ENCODE results near the gene SLC16A11.
A peak's percentile ranks its signal among the peaks of the same experiment; 100 is the strongest.

The SLC16A11 gene

DNA sequence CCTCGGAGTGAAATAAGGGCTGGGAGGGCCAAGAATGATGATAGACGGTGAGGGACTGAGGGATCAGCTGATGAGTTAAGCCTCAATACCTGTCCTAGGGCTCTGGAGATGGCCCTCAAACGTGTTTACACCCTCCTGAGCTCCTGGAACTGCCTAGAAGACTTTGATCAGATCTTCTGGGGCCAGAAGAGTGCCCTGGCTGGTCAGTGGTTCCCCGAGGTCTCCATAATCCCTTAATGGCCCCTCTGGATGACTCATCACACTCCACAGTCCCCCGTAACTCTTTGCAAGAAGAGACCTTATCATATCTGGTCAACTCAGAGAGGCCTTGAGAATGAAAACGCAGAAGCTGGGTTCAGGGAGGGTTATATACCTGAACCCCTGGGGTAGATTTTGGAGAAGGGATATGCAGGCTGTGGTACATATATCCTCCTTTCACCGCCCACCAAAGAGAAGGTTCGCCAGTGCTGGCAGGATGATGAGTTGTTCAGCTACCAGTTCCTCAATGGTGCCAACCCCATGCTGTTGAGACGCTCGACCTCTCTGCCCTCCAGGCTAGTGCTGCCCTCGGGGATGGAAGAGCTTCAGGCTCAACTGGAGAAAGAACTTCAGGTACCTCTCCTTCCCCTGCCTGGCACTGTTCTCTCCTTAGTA is 44.9 kb downstream of the SLC16A11 start:
- H3K27me3 ChIP-seq = no peaks in the 10 kb centered on the region
- peaks cover 0 to 7% of the 10 kb centered on the region in 2 experiments for H3K4me1 ChIP-seq (ENCODE audit: control insufficient read depth in 1 of 2, insufficient read depth in 1 of 2, low read depth in 1 of 2, low read length in 1 of 2)
- H3K9me3 ChIP-seq = no peaks in the 10 kb centered on the region
- peaks cover 78% of the 10 kb centered on the region for H3K36me3 ChIP-seq
- H3K27ac ChIP-seq = no peak overlapping the region
- TF ChIP-seq, protein P1, sequence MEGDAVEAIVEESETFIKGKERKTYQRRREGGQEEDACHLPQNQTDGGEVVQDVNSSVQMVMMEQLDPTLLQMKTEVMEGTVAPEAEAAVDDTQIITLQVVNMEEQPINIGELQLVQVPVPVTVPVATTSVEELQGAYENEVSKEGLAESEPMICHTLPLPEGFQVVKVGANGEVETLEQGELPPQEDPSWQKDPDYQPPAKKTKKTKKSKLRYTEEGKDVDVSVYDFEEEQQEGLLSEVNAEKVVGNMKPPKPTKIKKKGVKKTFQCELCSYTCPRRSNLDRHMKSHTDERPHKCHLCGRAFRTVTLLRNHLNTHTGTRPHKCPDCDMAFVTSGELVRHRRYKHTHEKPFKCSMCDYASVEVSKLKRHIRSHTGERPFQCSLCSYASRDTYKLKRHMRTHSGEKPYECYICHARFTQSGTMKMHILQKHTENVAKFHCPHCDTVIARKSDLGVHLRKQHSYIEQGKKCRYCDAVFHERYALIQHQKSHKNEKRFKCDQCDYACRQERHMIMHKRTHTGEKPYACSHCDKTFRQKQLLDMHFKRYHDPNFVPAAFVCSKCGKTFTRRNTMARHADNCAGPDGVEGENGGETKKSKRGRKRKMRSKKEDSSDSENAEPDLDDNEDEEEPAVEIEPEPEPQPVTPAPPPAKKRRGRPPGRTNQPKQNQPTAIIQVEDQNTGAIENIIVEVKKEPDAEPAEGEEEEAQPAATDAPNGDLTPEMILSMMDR (IDR thresholded peaks at IDR 0.05) = no peak
- H3K4me3 ChIP-seq (ENCODE audit: low read depth in 1 of 2, low read length in 1 of 2) = no peak overlapping the region

DNA sequence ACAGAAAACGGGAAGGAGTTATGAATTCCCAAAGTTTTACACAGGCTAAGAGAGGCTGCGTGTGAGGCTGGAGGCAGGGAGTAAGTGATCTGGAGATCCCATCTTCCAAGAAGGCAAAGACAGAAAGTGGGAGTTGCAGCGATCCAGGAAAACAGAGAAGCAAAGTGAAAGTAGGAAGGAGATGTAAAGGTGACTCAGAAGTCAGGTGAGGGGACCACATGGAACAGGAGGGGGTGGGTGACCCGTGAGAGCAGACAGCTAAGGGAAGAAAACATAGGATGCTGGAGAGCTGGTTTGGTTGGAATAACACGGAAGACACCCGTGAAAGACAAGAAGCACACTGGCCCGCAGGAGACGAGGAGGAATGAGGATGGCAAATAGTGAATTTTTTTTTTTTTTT is 46.7 kb downstream of the SLC16A11 start:
- TF ChIP-seq, protein P1 (IDR thresholded peaks at IDR 0.05) = no peak
- H3K36me3 ChIP-seq = peaks cover 62% of the 10 kb centered on the region

DNA sequence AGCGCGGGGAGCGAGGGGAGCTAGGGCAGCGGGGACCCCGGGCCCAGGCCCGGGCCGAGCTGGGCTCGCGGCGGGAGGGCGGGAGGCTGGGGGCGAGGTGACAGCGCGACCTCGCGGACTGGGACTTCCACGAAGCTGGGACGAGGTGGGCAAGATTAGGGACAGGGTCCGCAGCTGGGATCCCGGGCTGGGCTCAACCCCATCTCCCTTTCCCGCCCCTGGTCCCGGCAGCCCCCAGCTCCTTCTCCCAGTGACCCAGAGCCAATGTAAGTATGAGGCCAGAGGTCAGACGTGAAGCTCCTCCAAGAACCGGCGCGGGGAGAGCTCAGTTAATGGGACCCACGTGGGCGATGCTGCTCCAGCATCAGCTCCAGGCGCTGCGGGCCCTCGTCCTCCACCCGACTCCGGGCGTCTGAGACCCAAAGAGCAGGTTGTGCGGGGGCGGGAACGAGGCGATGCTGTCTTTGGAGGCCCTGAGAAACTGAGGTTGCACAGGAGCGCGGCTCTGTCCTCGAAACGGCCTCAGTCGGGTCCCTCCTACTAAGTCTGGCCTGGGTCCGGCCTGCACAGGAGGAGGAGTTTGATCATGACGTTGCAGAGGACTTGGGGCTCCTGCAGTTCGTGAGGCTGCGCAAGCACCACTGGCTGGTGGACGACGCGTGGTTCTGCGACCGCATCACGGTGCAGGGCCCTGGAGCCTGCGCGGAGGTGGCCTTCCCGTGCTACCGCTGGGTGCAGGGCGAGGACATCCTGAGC is 47.5 kb downstream of the SLC16A11 start:
- Histone ChIP-seq H3K27me3 (no peaks in the 10 kb centered on the region), H3K27ac (no peak overlapping the region), H3K4me1 (ENCODE audit: control insufficient read depth in 1 of 2, insufficient read depth in 1 of 2, low read depth in 1 of 2, low read length in 1 of 2) (peaks cover 0 to 7% of the 10 kb centered on the region in 2 experiments), H3K9me3 (no peaks in the 10 kb centered on the region), H3K4me3 (ENCODE audit: low read depth in 1 of 2, low read length in 1 of 2) (peak overlapping the region in 1 of 2 experiments; percentile 28), H3K36me3 (peaks cover 55% of the 10 kb centered on the region)
- TF ChIP-seq, protein P1 (IDR thresholded peaks at IDR 0.05) = no peak

More for the DNA sequence above, 46.7 kb downstream of the SLC16A11 start:
- no peak overlapping the region for H3K4me3 ChIP-seq (ENCODE audit: low read depth in 1 of 2, low read length in 1 of 2)
- no peaks in the 10 kb centered on the region for H3K27me3 ChIP-seq
- H3K27ac ChIP-seq = no peak overlapping the region
- no peaks in the 10 kb centered on the region for H3K9me3 ChIP-seq
- H3K4me1 ChIP-seq (ENCODE audit: control insufficient read depth in 1 of 2, insufficient read depth in 1 of 2, low read depth in 1 of 2, low read length in 1 of 2) = peaks cover 0 to 7% of the 10 kb centered on the region in 2 experiments

DNA sequence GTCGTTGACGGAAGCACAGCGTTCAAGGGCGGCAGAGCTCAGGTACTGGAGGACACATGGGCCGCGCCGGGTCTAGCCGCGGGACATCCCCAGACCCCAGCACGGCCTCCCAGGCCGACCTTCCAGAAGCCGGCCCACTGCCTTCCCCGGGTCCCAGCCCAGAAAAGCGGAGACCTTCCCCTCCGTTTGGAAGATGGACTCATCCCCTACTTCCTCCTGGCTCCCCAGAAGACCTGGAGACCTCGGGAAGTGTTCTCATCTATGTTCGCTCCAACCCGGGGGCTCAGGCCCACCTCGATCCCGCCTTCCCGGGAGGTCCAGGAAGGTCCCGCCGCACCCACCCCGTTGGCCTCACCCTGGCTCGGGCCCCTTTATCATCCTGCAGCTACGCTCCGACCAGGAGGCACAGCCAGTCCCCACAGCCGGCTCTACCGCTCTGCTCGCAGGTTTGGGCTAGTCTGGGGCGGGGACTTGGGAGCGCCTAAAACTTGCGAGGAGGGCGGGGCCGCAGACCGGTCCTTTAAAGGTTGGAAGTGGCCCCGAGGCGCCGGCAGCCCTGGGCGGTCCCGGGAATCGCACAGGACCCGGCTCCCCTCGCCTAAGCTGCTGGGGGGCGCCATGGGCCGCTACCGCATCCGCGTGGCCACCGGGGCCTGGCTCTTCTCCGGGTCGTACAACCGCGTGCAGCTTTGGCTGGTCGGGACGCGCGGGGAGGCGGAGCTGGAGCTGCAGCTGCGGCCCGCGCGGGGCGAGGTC is 48.2 kb downstream of the SLC16A11 start, which contains the start of gene ALOX12:
ALOX12 (plus strand) TSS at position 550 of the 756 bp plus-strand sequence; CDS start at position 619, 69 bp downstream.
- Histone ChIP-seq H3K36me3 (peaks cover 48% of the 10 kb centered on the region), H3K4me3 (ENCODE audit: low read depth in 1 of 2, low read length in 1 of 2) (peak within 1 kb of the TSS in 1 of 2 experiments; percentile 28), H3K27ac (no peak within 1 kb of the TSS), H3K4me1 (ENCODE audit: control insufficient read depth in 1 of 2, insufficient read depth in 1 of 2, low read depth in 1 of 2, low read length in 1 of 2) (peaks cover 0 to 7% of the 10 kb centered on the region in 2 experiments), H3K9me3 (no peaks in the 10 kb centered on the region), H3K27me3 (no peaks in the 10 kb centered on the region)
- TF ChIP-seq, protein P1 (IDR thresholded peaks at IDR 0.05) = no peak

DNA sequence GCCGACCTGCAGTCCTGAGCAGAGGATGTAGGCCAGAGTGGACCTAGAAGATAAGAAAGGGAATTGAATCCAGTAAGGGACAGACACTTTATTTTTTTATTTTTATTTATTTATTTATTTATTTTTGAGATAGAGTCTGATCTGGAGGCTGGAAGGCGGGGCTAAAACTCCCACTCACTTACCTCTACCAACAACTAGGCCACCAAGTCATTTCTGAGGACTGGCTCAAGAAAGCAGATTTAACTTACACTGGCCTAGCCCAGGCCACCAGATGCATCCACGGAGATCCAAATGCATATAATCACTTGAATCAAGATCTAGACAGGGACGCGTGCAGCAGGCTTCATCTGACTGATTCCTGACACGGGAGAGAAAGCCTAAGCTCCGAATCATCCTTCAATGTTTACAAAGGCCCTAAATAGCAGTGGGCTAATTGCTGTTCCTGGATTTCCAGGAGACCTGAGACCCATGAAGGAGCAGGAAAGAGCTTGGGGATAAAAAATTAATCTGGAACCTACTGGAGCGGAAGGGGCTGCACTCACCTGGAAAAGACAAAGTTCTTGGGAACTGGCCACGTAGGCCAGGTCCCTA is 49.1 kb downstream of the SLC16A11 start:
- Histone ChIP-seq H3K9me3 (no peaks in the 10 kb centered on the region), H3K27ac (no peak overlapping the region)
- TF ChIP-seq, protein P1 (IDR thresholded peaks at IDR 0.05) = no peak

More for the DNA sequence above, 49.1 kb downstream of the SLC16A11 start:
- Histone ChIP-seq H3K36me3 (peaks cover 38% of the 10 kb centered on the region), H3K27me3 (no peaks in the 10 kb centered on the region), H3K4me3 (ENCODE audit: low read depth in 1 of 2, low read length in 1 of 2) (no peak overlapping the region), H3K4me1 (ENCODE audit: control insufficient read depth in 1 of 2, insufficient read depth in 1 of 2, low read depth in 1 of 2, low read length in 1 of 2) (peaks cover 0 to 7% of the 10 kb centered on the region in 2 experiments)
